Prostate gland (tissue), 2 donors: ENCODE measurements around the gene RAB25.

Experiments
- CTCF ChIP-seq, 4 experiments: fragments of 200-600 bp in 2 of 4; fragments of 450-650 bp in 2 of 4; sonication (generic) in 2 of 4; IDR thresholded peaks; 1 replicate in 3 of 4; 2 replicates in 1 of 4; pipeline ENCODE4 v1.5.1; 2016 to 2019; ENCODE audit warnings: antibody characterized with exemption in 4 of 4, mild to moderate bottlenecking in 2 of 4, moderate library complexity in 2 of 4
- POLR2A ChIP-seq: fragments of 450-650 bp; IDR thresholded peaks from one replicate; pipeline ENCODE4 v1.6.1; 2016; ENCODE audit warnings: antibody characterized with exemption, mild to moderate bottlenecking

DNA sequence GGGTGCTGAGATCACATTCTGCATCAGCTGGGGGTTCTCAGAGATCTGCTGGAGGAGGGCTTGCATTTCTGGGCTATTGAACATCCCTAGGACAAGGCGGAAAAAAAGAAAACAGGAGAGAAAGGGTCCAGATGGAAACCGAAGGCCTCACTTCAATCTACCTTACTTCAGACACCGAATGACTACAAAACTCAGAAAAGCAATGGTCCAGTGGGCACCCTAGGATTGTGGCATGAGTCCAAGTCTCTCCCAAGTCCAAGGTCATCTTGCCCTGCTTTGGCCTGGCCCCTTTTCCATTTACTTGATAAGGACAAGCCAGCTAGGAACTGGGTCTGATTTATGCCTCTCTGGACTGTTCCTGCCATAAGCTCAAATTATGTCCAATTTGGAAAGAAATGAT is 18.1 kb upstream of the RAB25 start:
- no peak for TF ChIP-seq POLR2A
- TF ChIP-seq CTCF (IDR thresholded peaks at IDR 0.05): no peak
